Measurements from ENCODE around the gene CRACR2B. TPM values are rescaled to one million over a fixed set of nuclear protein-coding genes. Genes with fewer than 3 reads are reported as not detected.

The CRACR2B gene
- total and polyA plus RNA-seq, 10 of the 15 experiments (the other 5 are each of a cell fraction or from before 2014, with no cell fraction given): 0.10 to 33.7 (median 12.7) TPM

DNA sequence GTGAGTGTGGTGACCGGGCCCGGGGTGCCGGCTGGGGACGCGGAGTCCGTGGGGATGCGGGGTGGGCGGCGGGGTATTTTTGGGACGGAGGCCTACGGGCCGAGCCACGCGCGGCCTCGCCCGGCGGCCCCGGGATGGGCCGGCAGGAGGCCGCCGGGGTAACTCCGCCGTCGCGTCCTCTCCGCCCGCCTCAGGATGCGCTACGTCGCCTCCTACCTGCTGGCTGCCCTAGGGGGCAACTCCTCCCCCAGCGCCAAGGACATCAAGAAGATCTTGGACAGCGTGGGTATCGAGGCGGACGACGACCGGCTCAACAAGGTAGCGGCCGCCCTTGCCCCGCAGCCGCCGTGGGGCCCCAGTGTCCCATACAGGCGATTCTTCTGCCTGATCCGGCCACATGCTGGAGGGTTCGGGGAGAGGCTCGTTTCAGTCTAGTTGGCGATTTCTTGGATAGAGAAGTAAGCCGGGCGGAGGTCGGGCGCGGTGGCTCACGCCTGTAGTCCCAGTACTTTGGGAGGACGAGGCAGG, 17.6 kb upstream of the CRACR2B start (continued):
- TF ChIP-seq, protein P1, sequence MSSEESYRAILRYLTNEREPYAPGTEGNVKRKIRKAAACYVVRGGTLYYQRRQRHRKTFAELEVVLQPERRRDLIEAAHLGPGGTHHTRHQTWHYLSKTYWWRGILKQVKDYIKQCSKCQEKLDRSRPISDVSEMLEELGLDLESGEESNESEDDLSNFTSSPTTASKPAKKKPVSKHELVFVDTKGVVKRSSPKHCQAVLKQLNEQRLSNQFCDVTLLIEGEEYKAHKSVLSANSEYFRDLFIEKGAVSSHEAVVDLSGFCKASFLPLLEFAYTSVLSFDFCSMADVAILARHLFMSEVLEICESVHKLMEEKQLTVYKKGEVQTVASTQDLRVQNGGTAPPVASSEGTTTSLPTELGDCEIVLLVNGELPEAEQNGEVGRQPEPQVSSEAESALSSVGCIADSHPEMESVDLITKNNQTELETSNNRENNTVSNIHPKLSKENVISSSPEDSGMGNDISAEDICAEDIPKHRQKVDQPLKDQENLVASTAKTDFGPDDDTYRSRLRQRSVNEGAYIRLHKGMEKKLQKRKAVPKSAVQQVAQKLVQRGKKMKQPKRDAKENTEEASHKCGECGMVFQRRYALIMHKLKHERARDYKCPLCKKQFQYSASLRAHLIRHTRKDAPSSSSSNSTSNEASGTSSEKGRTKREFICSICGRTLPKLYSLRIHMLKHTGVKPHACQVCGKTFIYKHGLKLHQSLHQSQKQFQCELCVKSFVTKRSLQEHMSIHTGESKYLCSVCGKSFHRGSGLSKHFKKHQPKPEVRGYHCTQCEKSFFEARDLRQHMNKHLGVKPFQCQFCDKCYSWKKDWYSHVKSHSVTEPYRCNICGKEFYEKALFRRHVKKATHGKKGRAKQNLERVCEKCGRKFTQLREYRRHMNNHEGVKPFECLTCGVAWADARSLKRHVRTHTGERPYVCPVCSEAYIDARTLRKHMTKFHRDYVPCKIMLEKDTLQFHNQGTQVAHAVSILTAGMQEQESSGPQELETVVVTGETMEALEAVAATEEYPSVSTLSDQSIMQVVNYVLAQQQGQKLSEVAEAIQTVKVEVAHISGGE (CRISPR knock-in tag; IDR thresholded peaks at IDR 0.05): no peak
- TF ChIP-seq RBBP5 (conservative IDR thresholded peaks at IDR 0.05): 0 out of 2 replicates have a peak, but pooled peaks have one; percentile 40
- no peak for TF ChIP-seq ZSCAN29 (IDR thresholded peaks at IDR 0.05)
- TF ChIP-seq, protein P2, sequence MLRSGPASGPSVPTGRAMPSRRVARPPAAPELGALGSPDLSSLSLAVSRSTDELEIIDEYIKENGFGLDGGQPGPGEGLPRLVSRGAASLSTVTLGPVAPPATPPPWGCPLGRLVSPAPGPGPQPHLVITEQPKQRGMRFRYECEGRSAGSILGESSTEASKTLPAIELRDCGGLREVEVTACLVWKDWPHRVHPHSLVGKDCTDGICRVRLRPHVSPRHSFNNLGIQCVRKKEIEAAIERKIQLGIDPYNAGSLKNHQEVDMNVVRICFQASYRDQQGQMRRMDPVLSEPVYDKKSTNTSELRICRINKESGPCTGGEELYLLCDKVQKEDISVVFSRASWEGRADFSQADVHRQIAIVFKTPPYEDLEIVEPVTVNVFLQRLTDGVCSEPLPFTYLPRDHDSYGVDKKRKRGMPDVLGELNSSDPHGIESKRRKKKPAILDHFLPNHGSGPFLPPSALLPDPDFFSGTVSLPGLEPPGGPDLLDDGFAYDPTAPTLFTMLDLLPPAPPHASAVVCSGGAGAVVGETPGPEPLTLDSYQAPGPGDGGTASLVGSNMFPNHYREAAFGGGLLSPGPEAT (IDR thresholded peaks at IDR 0.05; ENCODE audit: low read depth): no peak
- no peak for TF ChIP-seq SIX5 (IDR thresholded peaks at IDR 0.05; ENCODE audit: low read depth, low read length, severe bottlenecking)
- no peak for TF ChIP-seq IKZF2 (IDR thresholded peaks at IDR 0.05)
- peak; percentile 60; the same call in 1 of the 2 replicates for TF ChIP-seq BACH1 (IDR thresholded peaks at IDR 0.05; ENCODE audit: borderline replicate concordance)
- no peak for TF ChIP-seq SRF (IDR thresholded peaks at IDR 0.05; ENCODE audit: low read depth in 2 of 2, low read length in 2 of 2)
- TF ChIP-seq HDGF (IDR thresholded peaks at IDR 0.05): no peak
- TF ChIP-seq NR2C2 (IDR thresholded peaks at IDR 0.05; ENCODE audit: borderline replicate concordance, control insufficient read depth, insufficient read length, low read depth): no peak
- TF ChIP-seq BHLHE40 (IDR thresholded peaks at IDR 0.05; ENCODE audit: borderline replicate concordance in 1 of 2, low read depth in 2 of 2, low read length in 1 of 2): peak in 1 of 2 experiments; percentile 14; a peak in 1 of 4 replicates
- no peak for TF ChIP-seq CREB1 (IDR thresholded peaks at IDR 0.05; ENCODE audit: low read depth)
